NCI-H2029 (cell line): ENCODE results near the gene GMIP.

Experiments
- DNase-seq: peaks from one replicate; lab custom pipeline; 2025; lab: John Stamatoyannopoulos, UW

Gene GMIP

GRCh38 chr19:19657397-19657783 lies 13.9 kb upstream of the GMIP start:
- no peak for DNase-seq

GRCh38 chr19:19656451-19657396 lies 13.3 kb upstream of the GMIP start:
- DNase-seq: no peak

DNA sequence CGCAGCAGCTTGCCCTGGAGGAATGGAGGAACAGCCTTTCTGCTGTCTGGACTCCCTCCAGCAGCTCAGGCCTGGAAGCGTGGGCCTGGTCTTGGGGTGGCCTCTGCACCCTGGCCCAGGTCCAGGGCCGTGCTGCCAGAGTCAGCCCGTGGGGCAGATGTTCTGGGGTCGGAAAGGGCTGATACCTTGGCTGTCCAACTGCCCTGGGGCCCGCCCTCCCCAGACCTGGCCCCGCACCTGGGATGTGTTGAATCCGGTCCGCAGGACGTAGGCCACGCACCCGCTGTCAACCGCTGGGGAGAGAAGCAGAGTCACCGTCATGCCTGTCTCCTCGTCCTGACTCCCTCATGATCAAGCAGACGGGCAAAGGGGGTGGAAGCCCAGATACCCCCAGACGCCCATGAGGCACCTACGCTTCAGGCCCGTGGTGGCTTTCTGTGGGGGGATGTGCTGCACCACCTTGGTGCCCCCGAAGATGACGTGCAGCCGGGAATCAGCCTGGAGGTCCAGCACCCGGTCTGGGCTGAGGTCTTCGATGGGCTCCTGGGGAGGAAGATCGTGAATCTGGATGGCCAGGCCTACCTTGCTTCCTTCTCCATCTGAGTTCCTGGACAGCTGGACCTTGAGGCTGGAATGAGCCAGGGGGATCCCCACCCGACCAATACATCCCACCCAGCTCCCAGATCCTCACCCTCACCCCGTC lies 12.3 kb upstream of the GMIP start:
- DNase-seq: no peak

- no peak for DNase-seq
Measured at GRCh38 chr19:19655051-19655594, 11.7 kb upstream of the GMIP start.

DNA sequence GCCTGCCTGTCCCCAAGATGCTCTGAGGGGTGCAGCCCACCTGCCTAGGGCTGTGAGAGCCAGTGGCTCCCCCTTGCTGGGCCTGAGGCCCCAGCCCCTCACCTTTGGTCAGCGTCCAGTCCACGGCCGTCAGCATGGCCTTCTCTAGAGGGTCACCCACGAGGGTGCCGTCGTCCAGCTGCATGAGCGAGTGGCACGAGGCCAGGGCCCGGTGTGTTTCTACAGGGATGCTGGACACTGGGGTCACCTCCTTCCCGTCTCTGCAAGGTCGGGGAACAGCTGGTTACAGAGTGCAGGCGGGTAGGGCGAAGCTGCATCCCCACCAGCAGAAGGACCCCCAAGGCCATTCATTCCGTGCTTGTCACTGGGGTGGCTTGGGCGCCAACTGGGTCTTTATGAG lies 11.0 kb upstream of the GMIP start:
- DNase-seq: no peak

DNA sequence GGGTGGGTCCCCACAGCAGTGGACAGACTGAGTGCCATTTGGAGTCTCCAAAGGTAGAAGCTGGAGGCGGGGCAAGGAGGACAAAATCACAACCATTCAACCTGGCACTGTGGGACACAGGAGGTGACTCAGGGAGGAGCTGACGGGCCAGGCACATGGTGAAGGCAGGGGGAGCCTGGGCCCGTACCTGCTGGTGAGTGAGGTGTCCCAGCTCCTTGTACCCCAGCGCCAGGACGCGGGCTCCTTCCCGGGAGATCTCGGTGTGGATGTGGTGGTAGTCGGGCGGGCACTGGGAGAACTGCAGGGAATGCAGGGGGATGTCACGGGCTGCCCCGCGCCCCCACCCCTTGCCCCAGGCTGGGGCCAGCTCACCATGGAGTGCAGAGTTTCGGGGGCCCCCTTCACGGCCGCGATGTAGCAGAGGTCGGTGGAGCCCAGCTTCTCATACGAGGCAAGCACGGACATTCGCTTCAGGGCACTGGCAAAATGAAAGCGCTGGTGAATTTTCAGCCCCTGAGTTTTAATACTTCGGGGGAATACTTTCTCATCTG lies 10.2 kb upstream of the GMIP start:
- no peak for DNase-seq

GRCh38 chr19:19652482-19653295 lies 9.2 kb upstream of the GMIP start:
- DNase-seq: no peak

GRCh38 chr19:19651076-19651475 lies 7.6 kb upstream of the GMIP start:
- no peak for DNase-seq

DNA sequence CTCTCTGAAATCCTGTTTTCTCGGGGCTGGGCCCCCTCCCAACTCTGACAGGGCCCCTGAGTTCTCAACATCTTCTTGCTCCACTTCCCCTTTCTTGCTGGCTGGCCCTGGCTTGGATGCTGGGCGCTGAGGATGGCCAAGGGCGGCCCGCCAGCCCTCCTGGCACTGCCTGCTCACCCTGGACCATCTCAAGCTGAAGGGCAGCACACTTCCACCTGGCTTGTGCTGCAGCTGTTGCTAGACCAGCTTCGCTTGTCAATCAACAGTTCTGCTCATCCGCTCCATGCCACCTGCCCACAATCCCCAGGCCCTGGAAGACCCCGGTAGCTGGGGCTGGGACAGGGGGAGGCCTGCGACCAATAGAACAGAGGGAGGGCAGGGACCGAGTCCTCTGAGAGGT lies 6.9 kb upstream of the GMIP start:
- DNase-seq: no peak

DNA sequence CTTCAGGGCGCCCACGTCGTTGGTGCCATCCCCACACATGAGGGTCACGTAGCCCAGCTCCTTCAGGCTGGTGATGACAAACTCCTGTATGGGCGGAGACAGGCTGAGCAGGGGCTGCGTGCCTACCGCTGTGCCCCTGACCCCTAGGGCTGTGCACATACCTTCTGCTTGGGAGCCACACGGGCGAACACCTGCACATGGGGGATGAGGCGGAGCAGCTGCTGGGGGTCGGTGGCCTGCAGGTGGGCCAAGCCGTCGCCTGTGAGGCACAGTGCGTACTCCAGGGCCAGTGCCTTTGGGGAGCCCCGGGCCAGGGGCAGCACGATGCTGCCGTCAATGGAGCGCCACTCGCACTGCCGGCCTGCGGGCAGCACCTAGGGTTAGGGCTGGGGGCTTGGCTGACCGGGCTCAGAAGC lies 6.1 kb upstream of the GMIP start:
- DNase-seq: no peak

DNA sequence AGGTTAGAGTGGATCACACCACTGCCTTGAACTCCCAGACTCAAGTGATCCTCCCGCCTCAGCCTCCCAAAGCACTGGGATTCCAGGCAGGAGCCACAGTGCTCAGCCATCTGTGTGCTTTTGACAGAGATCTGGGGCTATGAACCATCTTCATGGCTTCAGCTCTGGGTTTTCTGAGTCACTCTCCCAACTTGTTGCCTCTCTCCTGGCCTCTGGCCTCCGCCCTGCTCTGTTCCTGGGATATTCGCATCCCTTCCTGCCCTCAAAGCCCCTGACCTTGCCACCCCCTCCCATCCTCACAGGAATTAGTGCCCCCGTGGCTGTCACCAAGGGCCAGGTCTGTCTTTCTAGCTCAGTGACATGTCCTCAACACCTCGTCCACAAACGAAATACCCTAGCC lies 5.7 kb upstream of the GMIP start:
- DNase-seq: no peak

DNA sequence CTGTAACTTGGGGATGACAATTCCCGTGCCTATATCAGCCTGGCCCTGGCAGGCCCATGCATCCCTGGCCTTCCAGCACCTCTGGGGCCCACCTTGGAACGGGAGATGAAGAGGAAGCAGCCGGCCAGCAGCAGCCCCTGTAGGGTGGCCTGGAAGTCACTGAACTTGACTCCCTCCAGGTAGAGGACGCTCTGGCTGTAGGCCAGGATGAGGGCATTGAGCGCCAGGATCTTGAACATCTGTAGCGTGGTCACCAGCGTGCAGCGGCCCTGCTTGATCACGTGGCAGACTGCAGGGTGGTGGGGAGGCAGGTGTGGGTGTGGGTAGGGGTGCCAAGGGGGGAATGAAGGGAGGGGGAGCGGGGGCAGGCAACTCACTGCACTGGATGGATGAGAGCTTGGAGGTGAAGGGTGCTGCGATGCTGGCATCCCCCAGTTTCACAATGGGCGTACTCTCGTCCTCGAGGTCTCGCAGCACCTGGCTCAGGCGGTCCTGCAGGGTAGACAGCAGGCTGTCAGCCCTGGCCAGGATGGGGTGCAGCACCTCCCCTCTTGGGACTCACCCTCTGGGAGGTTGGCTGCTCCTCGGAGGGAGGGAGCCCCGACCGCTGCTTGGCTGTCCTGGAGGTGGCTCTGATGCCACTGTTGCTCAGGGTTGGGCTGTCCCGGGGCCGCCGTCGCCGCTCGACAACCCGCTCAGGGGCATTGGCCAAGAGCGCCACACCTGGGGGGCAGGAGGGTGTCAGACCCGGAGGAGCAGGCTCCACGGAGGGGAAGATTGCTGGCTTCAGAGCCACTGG lies 3.8 kb upstream of the GMIP start:
- DNase-seq: no peak

- DNase-seq: no peak
Measured at GRCh38 chr19:19645233-19645870, 1.9 kb upstream of the GMIP start.

DNA sequence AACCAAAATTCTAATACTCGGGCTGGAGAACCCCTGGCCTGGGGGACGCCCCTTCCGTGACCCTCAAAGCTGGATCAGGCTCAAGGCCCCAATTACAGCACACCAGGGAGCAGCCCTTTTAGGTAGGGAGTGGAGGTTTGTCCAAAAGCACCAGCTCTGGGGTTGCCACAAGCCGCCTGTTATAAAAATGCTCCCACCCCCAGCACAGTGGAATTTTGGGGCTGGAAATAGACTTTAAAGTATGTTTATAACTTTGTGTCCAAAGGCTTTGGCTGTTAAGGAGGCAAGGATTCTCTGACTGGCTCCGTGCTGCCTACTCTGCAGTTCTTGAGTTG lies 564 bp upstream of the GMIP start:
- no peak for DNase-seq

DNA sequence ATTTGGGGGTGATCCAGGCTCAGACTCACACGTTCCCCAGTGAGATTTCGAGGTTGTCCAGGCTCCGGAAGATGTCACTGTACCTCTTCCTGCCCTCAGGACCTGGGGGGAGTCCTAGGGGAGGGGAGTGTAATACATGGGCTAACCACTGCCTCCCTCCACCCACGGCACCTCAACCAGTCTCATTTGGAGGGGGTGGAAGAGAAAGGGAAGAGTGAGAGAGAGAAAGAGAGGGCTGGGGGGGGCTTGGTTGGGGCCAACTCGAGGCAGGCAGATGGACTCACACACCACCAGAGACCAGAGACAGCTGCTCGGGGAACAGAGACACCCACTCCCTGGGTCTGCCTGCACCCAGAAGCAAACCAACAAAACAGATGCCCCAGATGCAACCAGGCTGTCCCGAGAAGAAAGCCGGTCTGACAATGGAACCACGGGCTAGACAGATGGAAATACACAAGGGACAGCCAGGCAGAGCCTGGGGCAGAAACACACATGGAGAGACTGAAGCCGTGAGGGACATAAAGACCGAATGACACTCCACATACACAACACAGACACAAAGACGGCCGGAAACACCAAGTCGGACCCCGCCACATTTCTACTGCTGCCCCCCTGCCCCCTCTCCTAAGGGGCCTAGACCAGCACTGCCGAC lies 825 bp downstream of the GMIP start:
- DNase-seq: no peak

- no peak for DNase-seq
Measured at GRCh38 chr19:19637523-19638251, 5.8 kb downstream of the GMIP start.

- no peak for DNase-seq
Measured at GRCh38 chr19:19637186-19637522, 6.3 kb downstream of the GMIP start.

GRCh38 chr19:19636573-19637185 lies 6.8 kb downstream of the GMIP start:
- DNase-seq: no peak

GRCh38 chr19:19635313-19635702 lies 8.1 kb downstream of the GMIP start:
- DNase-seq: no peak
